Ureter (tissue), 1 donor: ENCODE data around the gene LDLRAD4. TPM values are rescaled to one million over a fixed set of nuclear protein-coding genes. Genes with fewer than 3 reads are reported as not detected.
A peak's percentile ranks its signal among the peaks of the same experiment; 100 is the strongest.

ENCODE experiments used
- DNase-seq: peaks from one replicate; pipeline ENCODE4 v3.0.0-alpha.2; 2020; ENCODE audit warnings: low spot score
- total RNA-seq: library from RNA; stranded (reverse); gene quantifications from one replicate; pipeline ENCODE4 v1.2.4, GENCODE V29; 2023
- donor health status: DM: yes; HTN: yes; CAD: no.

LDLRAD4 gene
- total RNA-seq, 1 donor from 2014 or later = 39.7 TPM

DNA sequence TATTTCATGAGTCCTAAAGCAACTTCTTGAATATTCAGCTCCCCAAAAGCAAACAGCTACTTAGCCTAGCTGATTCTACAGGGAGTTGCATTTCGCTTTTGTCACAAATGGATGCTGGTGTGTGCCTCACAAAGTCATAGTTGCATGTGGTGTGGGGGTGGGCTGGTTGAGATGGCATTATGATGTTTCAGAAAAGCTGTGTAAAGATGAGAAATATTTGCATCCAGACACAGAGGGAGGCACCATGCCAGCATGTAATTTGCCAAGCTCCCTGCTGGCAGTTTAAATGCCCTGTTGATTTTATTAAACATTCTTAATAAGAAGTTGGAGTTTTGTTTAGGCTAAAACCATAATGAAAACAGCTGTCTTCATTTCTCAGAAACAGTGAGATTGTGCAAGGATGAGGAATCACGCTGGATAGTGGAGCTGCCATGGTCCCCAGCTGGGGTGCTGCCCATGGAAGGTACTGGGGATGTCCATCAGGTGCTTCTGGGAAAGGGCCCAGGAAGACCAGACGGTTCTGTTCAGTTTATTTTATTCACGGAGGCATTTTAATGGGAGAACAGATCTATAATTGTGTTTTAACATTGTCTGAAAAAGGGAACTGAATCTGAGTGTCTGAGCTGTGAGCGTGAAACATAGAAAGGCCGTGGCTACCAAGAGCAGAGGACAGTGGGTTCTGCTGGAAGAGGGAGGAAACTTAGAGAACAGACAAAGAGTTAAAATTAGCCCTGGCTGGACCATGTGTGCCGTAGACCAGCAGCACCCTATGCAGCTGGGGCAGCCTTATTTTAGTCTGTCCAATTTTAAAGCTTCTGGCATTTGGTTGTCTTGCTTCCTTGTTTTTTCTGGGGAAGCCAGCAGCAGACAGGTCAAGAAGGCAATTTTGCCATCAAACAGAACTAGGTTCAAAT lies 330.7 kb downstream of the LDLRAD4 start:
- no peak for DNase-seq

GRCh38 chr18:13549880-13550232 lies 331.3 kb downstream of the LDLRAD4 start:
- DNase-seq = no peak

- peak; percentile 37 for DNase-seq
Observed at GRCh38 chr18:13550418-13551304, 332.1 kb downstream of the LDLRAD4 start.

GRCh38 chr18:13551305-13551603 lies 332.7 kb downstream of the LDLRAD4 start:
- no peak for DNase-seq

GRCh38 chr18:13551841-13552733 lies 333.5 kb downstream of the LDLRAD4 start:
- peak; percentile 38 for DNase-seq

GRCh38 chr18:13553449-13553848 lies 334.9 kb downstream of the LDLRAD4 start:
- DNase-seq = no peak

DNA sequence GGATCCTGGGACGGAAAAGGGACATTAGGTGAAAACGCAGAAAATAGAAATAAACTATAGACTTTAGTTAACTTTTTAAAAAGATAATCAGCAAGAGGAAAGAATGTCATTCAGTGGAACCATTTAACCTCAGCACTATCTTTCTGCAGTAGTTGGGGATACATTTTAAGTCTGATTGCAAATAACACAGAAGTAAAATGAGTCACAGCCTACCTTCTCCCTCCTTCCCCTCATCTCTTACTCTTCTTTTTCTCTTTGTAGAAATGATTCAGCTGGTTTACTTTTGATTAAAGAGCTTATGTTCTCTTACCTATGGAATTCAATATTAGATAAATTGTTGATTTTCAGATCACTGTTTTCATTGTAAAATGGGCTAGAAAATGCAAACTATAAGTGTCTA lies 336.6 kb downstream of the LDLRAD4 start:
- DNase-seq = no peak

DNA sequence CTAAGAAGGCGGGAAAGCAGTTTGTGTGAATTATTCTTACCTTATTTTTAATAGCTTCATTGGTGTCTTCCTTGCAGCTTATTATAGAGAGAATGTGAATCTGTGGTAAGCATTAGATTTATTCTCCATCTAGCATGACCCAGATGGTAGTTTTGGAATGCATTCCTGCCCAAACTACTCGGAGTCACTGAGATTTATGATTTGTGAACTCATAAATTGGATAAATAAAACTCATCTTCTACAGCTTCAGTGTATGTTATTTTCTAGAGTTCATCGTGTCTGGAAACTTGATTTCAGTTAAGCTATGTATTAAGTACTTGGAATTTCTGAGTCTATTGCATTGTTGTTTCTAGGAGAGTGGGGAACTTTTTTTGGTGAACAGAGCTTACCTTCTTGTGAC lies 337.3 kb downstream of the LDLRAD4 start:
- no peak for DNase-seq

DNA sequence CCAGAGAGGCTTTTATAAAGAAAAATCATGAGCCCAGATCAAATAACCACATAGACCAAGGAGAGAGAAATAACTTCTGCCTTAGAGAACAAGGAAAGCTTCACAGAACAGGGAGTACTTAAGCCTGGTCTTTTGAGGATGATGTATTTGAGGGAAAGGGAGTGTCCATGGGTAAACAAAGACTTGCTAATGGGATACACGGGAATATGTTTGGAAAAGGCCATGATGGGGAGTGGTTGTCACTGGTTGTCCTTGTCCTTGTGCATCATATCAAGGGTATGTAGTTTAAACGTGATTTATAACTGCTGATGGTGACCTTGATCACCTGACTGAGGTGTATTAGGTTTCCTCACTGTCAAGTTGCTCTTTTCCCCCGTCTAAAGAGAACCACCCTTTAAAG lies 337.9 kb downstream of the LDLRAD4 start:
- no peak for DNase-seq

DNA sequence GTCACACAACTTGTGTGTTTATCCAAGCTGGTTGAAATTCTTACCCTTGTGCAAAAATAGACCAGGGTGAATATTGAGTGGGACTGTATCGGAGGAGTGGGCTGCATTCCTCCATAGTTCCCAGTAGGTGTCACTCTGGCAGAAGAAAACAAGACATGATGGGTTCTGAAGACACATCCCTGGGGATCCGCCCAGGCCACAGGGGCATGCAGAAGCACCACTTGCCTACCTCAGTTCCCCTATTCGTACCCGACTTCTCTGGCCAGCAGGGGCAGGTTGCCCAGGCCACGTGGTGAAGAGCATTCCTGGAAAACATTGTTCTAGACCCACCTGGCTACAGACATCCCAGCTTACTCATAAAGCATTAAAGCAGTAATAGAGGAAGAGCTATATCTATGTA lies 339.6 kb downstream of the LDLRAD4 start:
- no peak for DNase-seq

DNA sequence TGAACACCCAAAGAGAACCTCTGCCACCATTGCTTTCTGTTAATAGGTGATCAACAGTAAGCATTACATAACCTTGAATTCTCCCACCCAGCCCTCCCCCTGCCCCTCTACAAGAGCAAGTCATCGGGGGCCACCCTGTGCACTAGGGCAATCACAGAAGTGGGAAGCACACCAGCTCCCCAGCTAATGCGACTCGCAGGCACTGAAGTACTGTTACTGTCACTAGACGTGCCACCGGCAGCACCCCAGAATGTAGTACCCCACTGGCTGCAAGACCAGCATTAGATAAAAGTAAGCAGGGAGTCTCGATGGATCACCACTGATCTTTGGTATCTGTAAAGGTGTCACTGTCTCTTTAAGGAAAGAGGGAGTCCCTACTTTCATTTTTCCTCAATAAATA lies 340.2 kb downstream of the LDLRAD4 start:
- DNase-seq = no peak

DNA sequence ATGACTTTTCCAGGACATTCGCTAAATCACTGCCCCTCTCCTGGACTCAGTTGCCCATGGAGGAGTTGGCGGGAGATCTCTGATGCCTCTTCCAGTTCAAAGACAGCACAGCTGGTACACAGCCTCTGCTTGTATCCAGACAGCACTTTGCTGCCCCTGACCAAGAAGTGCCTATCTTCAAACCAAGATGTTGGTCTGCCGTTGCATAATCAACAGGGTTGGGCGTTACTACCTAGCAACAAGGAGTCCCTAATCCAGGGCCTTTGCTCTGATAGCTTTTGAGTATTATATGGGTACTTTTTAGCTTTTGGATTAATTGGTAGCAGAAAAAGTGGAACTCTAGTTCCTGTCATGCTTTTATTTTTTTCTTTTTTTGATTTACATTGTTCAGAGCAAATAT lies 341.2 kb downstream of the LDLRAD4 start:
- DNase-seq = no peak

DNA sequence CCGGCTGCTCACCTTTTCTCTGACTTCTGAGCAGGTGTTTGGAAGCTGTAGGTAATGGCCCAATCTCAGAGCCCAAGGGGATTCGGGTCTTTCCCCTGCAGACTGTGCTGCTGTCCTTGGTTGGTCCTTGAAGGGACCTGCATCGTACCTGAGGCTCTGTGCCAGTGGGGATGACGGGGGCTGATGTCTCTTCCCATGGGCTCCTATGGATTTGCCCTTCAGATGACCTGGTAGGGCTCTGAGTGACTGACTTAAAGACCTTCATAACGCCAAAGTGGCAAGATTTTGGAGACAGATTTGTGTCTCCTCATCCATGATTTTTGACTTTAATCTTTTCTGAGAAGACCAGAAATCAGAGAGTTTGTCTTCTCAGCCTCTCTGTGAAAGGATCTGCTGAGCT lies 341.7 kb downstream of the LDLRAD4 start:
- no peak for DNase-seq

GRCh38 chr18:13562494-13563029 lies 344.0 kb downstream of the LDLRAD4 start:
- no peak for DNase-seq

DNA sequence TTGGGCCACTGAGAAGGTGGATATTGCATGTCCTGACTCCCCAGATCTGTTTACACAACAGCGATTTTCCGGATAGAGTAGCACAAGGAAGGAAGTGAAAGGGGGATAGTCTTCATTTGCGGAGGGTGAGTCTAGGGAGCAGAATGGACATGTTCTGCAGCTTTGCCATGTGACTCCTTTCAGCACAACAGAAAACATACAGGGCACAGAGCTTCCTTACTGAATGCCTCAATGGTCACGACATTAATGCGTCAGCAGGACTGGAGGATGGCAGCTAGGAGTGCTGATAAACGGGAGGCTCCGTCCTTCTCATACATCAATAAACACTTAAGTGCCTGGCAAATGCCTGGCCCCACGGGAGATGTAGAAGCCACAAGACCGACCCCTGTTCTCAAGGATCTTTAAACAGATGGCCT lies 344.8 kb downstream of the LDLRAD4 start:
- peak; percentile 59 for DNase-seq

GRCh38 chr18:13564579-13564978 lies 346.0 kb downstream of the LDLRAD4 start:
- DNase-seq = no peak

DNA sequence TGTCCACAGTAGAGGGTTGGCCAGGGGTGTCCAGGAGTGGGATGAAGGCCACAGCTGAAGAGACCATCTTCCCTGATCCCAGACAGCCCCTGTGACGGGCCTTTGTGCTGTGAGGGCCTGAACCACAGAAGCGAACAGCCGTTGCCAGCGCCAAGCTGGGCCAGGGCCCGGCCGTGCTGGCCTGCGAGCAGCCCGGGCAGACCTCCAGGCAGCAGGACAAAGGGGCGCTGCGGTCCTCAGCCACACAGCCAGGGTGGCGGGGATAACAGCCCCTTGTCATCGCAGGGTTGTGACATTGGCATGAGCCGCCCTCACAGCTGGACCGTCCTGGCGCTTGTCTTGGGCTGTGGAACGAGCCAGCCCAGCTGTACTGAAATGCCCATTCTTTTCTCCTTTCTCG lies 346.7 kb downstream of the LDLRAD4 start:
- no peak for DNase-seq

- no peak for DNase-seq
Observed at GRCh38 chr18:13566941-13567746, 348.6 kb downstream of the LDLRAD4 start.

- no peak for DNase-seq
Observed at GRCh38 chr18:13568443-13569392, 350.2 kb downstream of the LDLRAD4 start.

- no peak for DNase-seq
Observed at GRCh38 chr18:13570216-13570615, 351.7 kb downstream of the LDLRAD4 start.
